Trophoblast cell (in vitro differentiated cells and primary cell): Measurements from ENCODE around the gene DNAJB4.

ENCODE experiments used
- DNase-seq, 2 donors: peaks; one replicate each; pipeline ENCODE4 v3.0.0-alpha.2; 2016
- H2AFZ ChIP-seq: 2 replicates; pipeline ENCODE4 v1.6.1; 2013; ENCODE audit warnings: low read length, moderate library complexity, mild to moderate bottlenecking; ENCODE audit not compliant: insufficient read depth, poor library complexity
- H2AK5ac ChIP-seq: 2 replicates; pipeline ENCODE4 v1.6.1; 2013; ENCODE audit warnings: mild to moderate bottlenecking, low read length
- H2BK120ac ChIP-seq: 2 replicates; pipeline ENCODE4 v1.6.1; 2013; ENCODE audit warnings: low read length, mild to moderate bottlenecking, moderate library complexity; ENCODE audit not compliant: insufficient read depth, poor library complexity
- H2BK12ac ChIP-seq: 2 replicates; pipeline ENCODE4 v1.6.1; 2013; ENCODE audit warnings: mild to moderate bottlenecking, low read length, moderate library complexity
- H2BK5ac ChIP-seq: 2 replicates; pipeline ENCODE4 v1.6.1; 2013; ENCODE audit warnings: low read length, low read depth, moderate library complexity, mild to moderate bottlenecking; ENCODE audit not compliant: poor library complexity
- H3K14ac ChIP-seq: 2 replicates; pipeline ENCODE4 v1.6.1; 2013; ENCODE audit warnings: mild to moderate bottlenecking, low read length
- H3K18ac ChIP-seq: 2 replicates; pipeline ENCODE4 v1.6.1; 2013; ENCODE audit warnings: mild to moderate bottlenecking, low read length
- H3K23ac ChIP-seq: 2 replicates; pipeline ENCODE4 v1.6.1; 2013; ENCODE audit warnings: low read length
- H3K27ac ChIP-seq: 2 replicates; pipeline ENCODE4 v1.5.1; 2013; ENCODE audit warnings: low read depth, mild to moderate bottlenecking, inconsistent platforms, low read length, moderate library complexity
- H3K27me3 ChIP-seq: 2 replicates; pipeline ENCODE4 v1.6.1; 2013; ENCODE audit warnings: inconsistent platforms, mild to moderate bottlenecking, low read length, moderate library complexity; ENCODE audit not compliant: insufficient read depth
- H3K36me3 ChIP-seq, 2 experiments: 1 replicate in 1 of 2; 2 replicates in 1 of 2; pipeline ENCODE4 v1.6.1; 2013; ENCODE audit warnings: low read length in 2 of 2, mild to moderate bottlenecking in 2 of 2, moderate library complexity in 1 of 2; ENCODE audit not compliant: insufficient read depth in 2 of 2, control insufficient read depth in 1 of 2
- H3K4ac ChIP-seq: 2 replicates; pipeline ENCODE4 v1.6.1; 2013; ENCODE audit warnings: low read depth, mild to moderate bottlenecking, low read length, moderate library complexity
- H3K4me1 ChIP-seq, 2 experiments: 1 replicate in 1 of 2; 2 replicates in 1 of 2; pipeline ENCODE4 v1.6.1; 2013; ENCODE audit warnings: low read length in 2 of 2, mild to moderate bottlenecking in 2 of 2, moderate library complexity in 1 of 2; ENCODE audit not compliant: insufficient read depth in 2 of 2, control insufficient read depth in 1 of 2
- H3K4me2 ChIP-seq: 2 replicates; pipeline ENCODE4 v1.6.1; 2013; ENCODE audit warnings: inconsistent platforms, mild to moderate bottlenecking, low read length, moderate library complexity
- H3K4me3 ChIP-seq: 2 replicates; pipeline ENCODE4 v1.5.1; 2013; ENCODE audit warnings: mild to moderate bottlenecking, low read depth, low read length, inconsistent platforms
- H3K79me1 ChIP-seq: one replicate; pipeline ENCODE4 v1.6.1; 2013; ENCODE audit warnings: low read length
- H3K79me2 ChIP-seq: 2 replicates; pipeline ENCODE4 v1.6.1; 2013; ENCODE audit warnings: low read length, mild to moderate bottlenecking; ENCODE audit not compliant: control insufficient read depth, insufficient read depth, poor library complexity
- H3K9ac ChIP-seq: 2 replicates; pipeline ENCODE4 v1.6.1; 2013; ENCODE audit warnings: mild to moderate bottlenecking, low read length
- H3K9me3 ChIP-seq: 2 replicates; pipeline ENCODE4 v1.6.1; 2013; ENCODE audit warnings: low read depth, mild to moderate bottlenecking, control low read depth, inconsistent platforms, low read length; ENCODE audit not compliant: insufficient read depth
- H4K12ac ChIP-seq: 2 replicates; pipeline ENCODE4 v1.6.1; 2013; ENCODE audit warnings: low read depth, mild to moderate bottlenecking, low read length, moderate library complexity
- H4K8ac ChIP-seq: 2 replicates; pipeline ENCODE4 v1.6.1; 2013; ENCODE audit warnings: low read depth, mild to moderate bottlenecking, low read length, moderate library complexity
- H4K91ac ChIP-seq: one replicate; pipeline ENCODE4 v1.6.1; 2013; ENCODE audit warnings: low read depth, mild to moderate bottlenecking, low read length, moderate library complexity
- WGBS: extraction: QIAGEN DNeasy Blood & Tissue Kit; methylation state at CpG from one replicate; pipeline ENCODE4 v1.1.7; 2013; ENCODE audit warnings: missing lambda C conversion rate; ENCODE audit not compliant: insufficient read length, insufficient coverage; ENCODE audit errors: extremely low coverage; 5-methylcytosine and 5-hydroxymethylcytosine counted together

The DNAJB4 gene

GRCh38 chr1:78009276-78009675, 4.5 kb downstream of the DNAJB4 start:
- H4K12ac ChIP-seq, result no peak overlapping the region
- H3K79me2 ChIP-seq, result no peaks in the 10 kb centered on the region
- H3K27me3 ChIP-seq, result no peaks in the 10 kb centered on the region
- no peaks in the 10 kb centered on the region for H3K9me3 ChIP-seq
- H3K18ac ChIP-seq, result no peak overlapping the region
- H4K91ac ChIP-seq, result no peak overlapping the region
- no peak overlapping the region for H3K9ac ChIP-seq
- H3K4me3 ChIP-seq, result no peak overlapping the region
- H3K4me1 ChIP-seq, result no peaks in the 10 kb centered on the region
- no peak overlapping the region for H2BK120ac ChIP-seq
- no peaks in the 10 kb centered on the region for H3K36me3 ChIP-seq
- no peak overlapping the region for H2BK12ac ChIP-seq
- H2BK5ac ChIP-seq, result no peak overlapping the region
- H3K4me2 ChIP-seq, result no peak overlapping the region
- no CpG with 5 or more reads among the region's 3 CpGs for WGBS
- no peak overlapping the region for H3K27ac ChIP-seq
- H4K8ac ChIP-seq, result no peak overlapping the region
- no peak overlapping the region for H3K4ac ChIP-seq
- no peak overlapping the region for H2AFZ ChIP-seq
- no peak overlapping the region for H3K14ac ChIP-seq
- no peak for DNase-seq
- H3K79me1 ChIP-seq, result no peaks in the 10 kb centered on the region
- no peak overlapping the region for H2AK5ac ChIP-seq
- H3K23ac ChIP-seq, result no peak overlapping the region

- H3K9me3 ChIP-seq, result no peaks in the 10 kb centered on the region
- H3K4ac ChIP-seq, result no peak overlapping the region
- no peak overlapping the region for H4K8ac ChIP-seq
- H3K4me1 ChIP-seq, result no peaks in the 10 kb centered on the region
- H2AK5ac ChIP-seq, result no peak overlapping the region
- WGBS, result no CpG with 5 or more reads among the region's 3 CpGs
- no peak overlapping the region for H3K23ac ChIP-seq
- no peak overlapping the region for H3K4me3 ChIP-seq
- no peak for DNase-seq
- H3K4me2 ChIP-seq, result no peak overlapping the region
- H3K14ac ChIP-seq, result no peak overlapping the region
- H3K18ac ChIP-seq, result no peak overlapping the region
- no peak overlapping the region for H4K91ac ChIP-seq
- H4K12ac ChIP-seq, result no peak overlapping the region
- H3K27me3 ChIP-seq, result no peaks in the 10 kb centered on the region
- no peaks in the 10 kb centered on the region for H3K79me1 ChIP-seq
- H2AFZ ChIP-seq, result no peak overlapping the region
- no peak overlapping the region for H3K27ac ChIP-seq
- H2BK5ac ChIP-seq, result no peak overlapping the region
- H3K36me3 ChIP-seq, result peaks cover 0 to 3% of the 10 kb centered on the region in 2 experiments
- no peaks in the 10 kb centered on the region for H3K79me2 ChIP-seq
- H2BK12ac ChIP-seq, result no peak overlapping the region
- H2BK120ac ChIP-seq, result no peak overlapping the region
- H3K9ac ChIP-seq, result no peak overlapping the region
Observed at GRCh38 chr1:78009836-78010235, 5.1 kb downstream of the DNAJB4 start.

GRCh38 chr1:78011050-78011449, 6.3 kb downstream of the DNAJB4 start:
- H3K4me3 ChIP-seq, result no peak overlapping the region
- H2AFZ ChIP-seq, result no peak overlapping the region
- H3K4ac ChIP-seq, result no peak overlapping the region
- H4K91ac ChIP-seq, result no peak overlapping the region
- H3K4me2 ChIP-seq, result no peak overlapping the region
- no peaks in the 10 kb centered on the region for H3K79me2 ChIP-seq
- no peak overlapping the region for H3K14ac ChIP-seq
- H3K79me1 ChIP-seq, result no peaks in the 10 kb centered on the region
- no peak overlapping the region for H2BK12ac ChIP-seq
- no peaks in the 10 kb centered on the region for H3K9me3 ChIP-seq
- no peak overlapping the region for H3K23ac ChIP-seq
- H3K36me3 ChIP-seq, result peaks cover 0 to 3% of the 10 kb centered on the region in 2 experiments
- no peak overlapping the region for H2AK5ac ChIP-seq
- H3K27ac ChIP-seq, result no peak overlapping the region
- H3K18ac ChIP-seq, result no peak overlapping the region
- DNase-seq, result no peak
- no peak overlapping the region for H3K9ac ChIP-seq
- no CpG with 5 or more reads among the region's 2 CpGs for WGBS
- no peak overlapping the region for H4K8ac ChIP-seq
- H2BK5ac ChIP-seq, result no peak overlapping the region
- no peaks in the 10 kb centered on the region for H3K27me3 ChIP-seq
- no peaks in the 10 kb centered on the region for H3K4me1 ChIP-seq
- H2BK120ac ChIP-seq, result no peak overlapping the region
- H4K12ac ChIP-seq, result no peak overlapping the region

GRCh38 chr1:78015148-78015547, 10.4 kb downstream of the DNAJB4 start:
- Histone ChIP-seq H3K27ac (no peak overlapping the region), H2BK12ac (no peak overlapping the region), H3K36me3 (peaks cover 0 to 3% of the 10 kb centered on the region in 2 experiments), H4K8ac (no peak overlapping the region), H3K79me2 (no peaks in the 10 kb centered on the region), H3K9ac (no peak overlapping the region), H3K4me3 (no peak overlapping the region), H3K23ac (no peak overlapping the region), H4K91ac (no peak overlapping the region), H3K79me1 (no peaks in the 10 kb centered on the region), H4K12ac (no peak overlapping the region), H3K27me3 (no peaks in the 10 kb centered on the region), H3K4me1 (no peaks in the 10 kb centered on the region), H2AK5ac (no peak overlapping the region), H3K4ac (no peak overlapping the region), H2AFZ (no peak overlapping the region), H3K4me2 (no peak overlapping the region), H3K18ac (no peak overlapping the region), H3K14ac (no peak overlapping the region), H3K9me3 (no peaks in the 10 kb centered on the region), H2BK120ac (no peak overlapping the region), H2BK5ac (no peak overlapping the region)
- DNase-seq, result no peak
